ENCODE measurements around the gene GNA15.
A peak's percentile ranks its signal among the peaks of the same experiment; 100 is the strongest.

The GNA15 gene

GRCh38 chr19:3105641-3106508, 30.0 kb upstream of the GNA15 start:
- in situ Hi-C loops (cut with MboI; ENCODE audit: low pct_unique_long_range_greater_than_20kb, low sequenced_read_pairs): no loop called here
- DNase-seq: no peak

DNA sequence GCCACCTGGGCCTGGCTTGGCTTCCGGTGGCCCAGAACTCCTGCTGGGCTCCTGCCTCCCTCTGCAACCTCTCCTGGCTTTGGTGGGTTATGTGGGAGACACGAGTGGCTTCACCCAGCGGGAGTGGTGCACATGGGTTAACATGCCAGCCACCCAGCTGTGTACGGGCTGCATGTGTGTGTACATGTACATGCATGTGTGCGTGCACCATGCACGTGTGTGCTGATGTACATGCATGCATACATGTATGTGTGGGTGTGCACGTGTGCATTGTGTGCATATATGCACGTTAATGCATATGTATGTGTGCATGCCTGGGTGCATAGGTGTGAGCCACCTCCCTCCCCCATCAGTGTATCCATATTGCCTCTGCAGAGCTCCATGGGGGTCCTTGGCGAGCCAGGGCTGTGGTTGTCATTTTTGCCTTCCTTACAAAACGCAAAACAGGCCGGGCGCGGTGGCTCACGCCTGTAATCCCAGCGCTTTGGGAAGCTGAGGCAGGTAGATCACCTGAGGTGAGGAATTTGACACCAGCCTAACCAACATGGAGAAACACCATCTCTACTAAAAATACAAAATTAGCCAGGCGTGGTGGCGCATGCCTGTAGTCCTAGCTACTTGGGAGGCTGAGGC, 29.2 kb upstream of the GNA15 start:
- in situ Hi-C loops (cut with MboI; ENCODE audit: low pct_unique_long_range_greater_than_20kb, low sequenced_read_pairs): no loop called here
- DNase-seq: no peak

GRCh38 chr19:3107658-3108057, 28.2 kb upstream of the GNA15 start:
- DNase-seq: no peak
- in situ Hi-C loops (cut with MboI; ENCODE audit: low pct_unique_long_range_greater_than_20kb, low sequenced_read_pairs): no loop called here

DNA sequence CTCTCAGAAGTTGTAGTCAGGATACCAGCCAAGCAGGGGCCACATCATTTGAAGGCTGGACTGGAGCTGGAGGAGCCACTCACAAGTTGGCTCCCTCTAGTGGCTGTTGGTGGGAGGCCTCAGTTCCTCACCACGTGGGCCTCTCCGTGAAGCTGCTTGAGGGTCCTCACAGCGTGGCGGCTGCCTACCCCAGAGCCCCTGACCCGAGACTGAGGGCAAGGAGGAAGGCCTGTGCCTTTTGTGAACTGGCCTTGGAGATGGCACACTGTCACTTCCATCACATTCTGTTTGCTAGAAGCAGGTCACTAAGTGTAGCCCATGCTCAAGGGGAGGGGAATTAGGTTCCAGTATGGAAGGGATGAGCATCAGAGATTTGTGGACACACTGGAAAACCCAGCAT, 27.1 kb upstream of the GNA15 start:
- in situ Hi-C loops (cut with MboI; ENCODE audit: low pct_unique_long_range_greater_than_20kb, low sequenced_read_pairs): no loop called here

DNA sequence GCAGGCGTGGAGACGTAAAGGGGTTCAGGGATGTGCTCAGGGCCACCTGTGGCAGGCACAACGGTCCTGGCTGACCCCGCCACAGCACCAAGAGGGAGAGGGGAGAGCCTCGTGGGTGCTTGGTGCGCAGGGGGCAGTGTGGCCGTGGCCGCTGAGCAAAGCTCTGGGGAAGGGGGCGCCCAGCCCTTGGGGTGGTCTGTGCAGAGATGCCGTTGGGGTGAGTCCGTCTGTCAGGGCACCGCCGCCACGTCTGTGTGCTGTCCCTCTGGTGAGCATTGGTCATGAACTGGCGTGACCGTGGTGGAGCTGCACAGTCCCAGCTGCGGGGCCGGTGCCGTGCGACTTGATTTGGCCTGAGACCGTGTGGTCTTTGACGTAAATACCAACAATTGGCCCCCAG, 26.3 kb upstream of the GNA15 start:
- DNase-seq: no peak
- in situ Hi-C loops (cut with MboI; ENCODE audit: low pct_unique_long_range_greater_than_20kb, low sequenced_read_pairs): no loop called here

More for the DNA sequence above, 27.1 kb upstream of the GNA15 start:
- DNase-seq: peak; percentile 77

DNA sequence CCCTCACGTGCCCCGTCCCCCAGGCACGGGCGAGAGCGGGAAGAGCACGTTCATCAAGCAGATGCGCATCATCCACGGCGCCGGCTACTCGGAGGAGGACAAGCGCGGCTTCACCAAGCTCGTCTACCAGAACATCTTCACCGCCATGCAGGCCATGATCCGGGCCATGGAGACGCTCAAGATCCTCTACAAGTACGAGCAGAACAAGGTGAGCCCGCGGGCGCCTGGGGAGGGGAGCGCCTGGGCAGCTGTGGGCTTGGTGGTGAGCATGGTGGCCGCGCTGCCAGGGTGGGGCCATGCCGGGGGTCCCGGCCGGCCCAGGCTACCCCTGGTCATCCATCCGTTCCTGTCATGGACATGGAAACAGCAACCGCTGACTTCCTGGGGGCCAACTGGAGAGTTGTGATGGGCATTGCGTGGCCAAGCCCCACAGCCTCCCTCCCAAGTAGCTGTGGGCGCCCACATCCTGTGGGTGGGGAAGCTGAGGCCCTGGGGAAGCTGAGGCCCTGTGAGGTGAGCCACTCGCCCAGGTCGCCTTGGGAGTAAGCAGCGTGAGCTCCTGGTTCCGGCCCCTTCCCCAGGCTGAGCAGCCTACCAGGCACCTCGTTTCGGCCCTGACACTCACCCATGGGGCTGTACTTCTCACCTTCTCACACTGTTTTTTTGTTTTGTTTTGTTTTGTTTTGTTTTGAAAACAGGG, 25.6 kb upstream of the GNA15 start:
- no peak for DNase-seq
- in situ Hi-C loops (cut with MboI; ENCODE audit: low pct_unique_long_range_greater_than_20kb, low sequenced_read_pairs): no loop called here

GRCh38 chr19:3111586-3112247, 24.1 kb upstream of the GNA15 start:
- no peak for DNase-seq
- in situ Hi-C loops (cut with MboI; ENCODE audit: low pct_unique_long_range_greater_than_20kb, low sequenced_read_pairs): no loop called here

DNA sequence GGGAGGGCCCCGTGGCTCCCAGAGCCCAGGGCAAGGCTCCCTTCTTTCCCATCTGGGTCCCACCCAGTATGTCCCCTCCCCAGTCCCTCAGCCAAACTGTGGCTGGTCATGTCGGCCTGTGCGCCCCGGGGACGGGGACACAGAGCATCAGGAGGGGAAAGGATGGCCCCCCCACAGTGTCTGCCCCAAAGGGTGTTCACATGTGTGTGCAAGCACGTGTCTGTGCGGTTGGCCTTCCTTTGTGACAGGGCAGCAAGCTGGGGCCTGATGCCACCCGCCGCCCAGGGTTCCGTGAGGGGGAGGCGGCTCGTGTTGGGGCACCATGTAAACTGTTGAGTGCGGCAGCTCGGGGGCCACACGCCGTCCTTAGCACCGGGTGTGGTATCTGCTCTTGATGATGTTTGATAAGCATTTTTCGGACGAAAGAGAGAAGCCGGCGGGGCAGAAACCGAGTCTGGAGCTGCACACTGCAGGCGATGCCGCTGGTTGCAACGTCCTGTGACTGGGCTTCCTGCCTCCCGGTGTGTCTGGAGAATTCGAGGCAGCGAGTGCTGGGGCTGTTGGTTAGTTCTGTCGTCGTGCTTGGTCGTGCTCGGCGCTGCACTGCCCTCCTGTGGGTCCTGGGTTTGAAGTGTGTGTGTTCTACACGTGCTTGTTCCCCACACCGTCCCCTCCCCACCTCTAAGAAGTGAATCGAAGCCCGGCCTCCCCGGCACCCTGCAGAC, 23.3 kb upstream of the GNA15 start:
- DNase-seq: no peak
- in situ Hi-C loops (cut with MboI; ENCODE audit: low pct_unique_long_range_greater_than_20kb, low sequenced_read_pairs): no loop called here

DNA sequence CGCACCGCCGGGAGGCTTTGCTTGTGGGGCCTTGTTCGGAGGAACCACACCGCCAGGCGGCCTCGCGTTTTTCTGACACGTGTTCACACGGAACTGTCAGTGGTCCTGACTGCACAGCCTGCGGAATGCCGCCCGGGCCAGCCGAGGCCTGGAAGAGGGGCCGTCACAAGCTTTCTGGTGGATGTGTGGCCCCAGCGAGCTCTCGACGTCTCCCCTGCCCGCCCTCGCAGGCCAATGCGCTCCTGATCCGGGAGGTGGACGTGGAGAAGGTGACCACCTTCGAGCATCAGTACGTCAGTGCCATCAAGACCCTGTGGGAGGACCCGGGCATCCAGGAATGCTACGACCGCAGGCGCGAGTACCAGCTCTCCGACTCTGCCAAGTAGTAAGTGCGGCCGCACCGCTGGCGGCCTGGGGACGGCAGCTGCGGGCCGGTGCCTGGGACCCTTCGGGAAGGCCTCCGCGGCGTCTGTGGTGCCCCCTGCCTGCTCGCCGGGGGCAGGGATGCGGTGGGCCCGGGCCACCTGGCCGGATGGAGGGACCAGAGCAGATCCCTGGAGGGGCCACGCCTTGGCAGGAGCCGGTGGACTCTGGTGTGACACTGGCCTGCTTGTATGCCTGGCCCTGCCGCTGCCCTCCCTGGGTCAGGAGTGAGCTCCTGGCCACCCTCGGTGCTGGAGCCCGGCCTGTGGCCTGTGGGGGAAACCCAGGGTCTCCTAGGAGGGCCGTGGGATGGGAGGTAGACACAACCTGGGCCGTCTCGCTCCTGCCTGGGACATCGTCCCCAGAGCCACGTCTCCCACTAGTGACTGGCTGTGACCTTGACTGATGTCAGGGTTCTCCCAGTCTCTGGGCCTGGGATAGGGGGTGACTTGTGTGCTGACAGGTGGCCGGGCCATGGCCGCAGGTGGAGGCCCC, 22.5 kb upstream of the GNA15 start:
- DNase-seq: no peak
- in situ Hi-C loops (cut with MboI; ENCODE audit: low pct_unique_long_range_greater_than_20kb, low sequenced_read_pairs): no loop called here

DNA sequence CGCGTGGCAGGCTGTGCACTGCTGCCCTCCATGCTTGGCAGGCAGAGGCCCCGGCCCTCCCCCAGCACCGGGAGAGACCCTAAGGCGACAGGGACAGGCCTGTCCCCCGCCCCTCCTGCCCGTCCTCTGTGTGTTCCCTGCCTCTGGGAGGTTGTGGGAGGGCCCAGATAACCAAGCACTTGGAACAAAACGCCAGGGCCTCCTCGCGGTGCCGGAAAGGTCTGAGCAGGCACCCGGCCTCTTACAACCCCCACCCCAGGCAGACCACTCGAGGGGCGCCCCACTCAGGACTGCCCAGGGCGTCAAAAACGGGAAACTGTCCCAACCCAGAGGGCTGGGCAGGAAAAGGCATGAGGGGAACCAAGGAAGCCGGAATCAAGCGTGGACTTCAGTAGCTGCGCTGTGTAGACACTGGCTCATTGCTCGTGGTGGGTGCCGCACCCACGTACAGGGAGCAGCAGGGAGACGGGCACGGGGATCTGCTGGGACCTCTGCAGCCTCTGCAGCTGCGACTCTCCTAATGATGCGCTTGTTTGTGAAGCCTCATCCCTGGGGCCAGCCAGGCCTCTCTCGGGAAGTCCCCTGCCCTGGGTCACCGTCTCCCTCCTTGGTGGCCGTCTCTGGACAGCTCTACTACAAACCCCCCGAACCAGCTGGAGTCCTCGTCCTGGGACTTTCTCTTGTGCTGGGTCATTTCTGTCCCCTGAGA, 21.7 kb upstream of the GNA15 start:
- in situ Hi-C loops (cut with MboI; ENCODE audit: low pct_unique_long_range_greater_than_20kb, low sequenced_read_pairs): no loop called here
- no peak for DNase-seq

GRCh38 chr19:3114811-3115210, 21.0 kb upstream of the GNA15 start:
- in situ Hi-C loops (cut with MboI; ENCODE audit: low pct_unique_long_range_greater_than_20kb, low sequenced_read_pairs): no loop called here
- DNase-seq: no peak

DNA sequence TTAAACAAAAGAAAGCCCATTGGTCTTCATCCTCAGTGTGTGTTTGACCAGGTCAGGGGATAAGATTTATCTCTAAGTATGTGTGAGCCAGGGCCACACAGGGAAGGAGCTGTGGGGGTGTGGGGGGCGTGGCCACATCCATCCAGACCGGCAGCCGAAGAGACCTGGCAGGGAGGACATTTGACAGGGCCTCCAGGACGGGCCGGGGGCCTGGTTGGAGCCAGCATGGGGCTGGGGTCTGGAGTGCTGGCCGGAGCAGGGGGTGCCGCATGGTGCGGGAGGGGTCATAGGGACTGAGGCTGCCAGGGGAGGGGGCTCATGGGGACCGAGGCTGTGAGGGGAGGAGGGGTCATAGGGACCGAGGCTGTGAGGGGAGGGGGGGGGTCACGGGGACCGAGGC, 20.4 kb upstream of the GNA15 start:
- no peak for DNase-seq
- in situ Hi-C loops (cut with MboI; ENCODE audit: low pct_unique_long_range_greater_than_20kb, low sequenced_read_pairs): no loop called here

DNA sequence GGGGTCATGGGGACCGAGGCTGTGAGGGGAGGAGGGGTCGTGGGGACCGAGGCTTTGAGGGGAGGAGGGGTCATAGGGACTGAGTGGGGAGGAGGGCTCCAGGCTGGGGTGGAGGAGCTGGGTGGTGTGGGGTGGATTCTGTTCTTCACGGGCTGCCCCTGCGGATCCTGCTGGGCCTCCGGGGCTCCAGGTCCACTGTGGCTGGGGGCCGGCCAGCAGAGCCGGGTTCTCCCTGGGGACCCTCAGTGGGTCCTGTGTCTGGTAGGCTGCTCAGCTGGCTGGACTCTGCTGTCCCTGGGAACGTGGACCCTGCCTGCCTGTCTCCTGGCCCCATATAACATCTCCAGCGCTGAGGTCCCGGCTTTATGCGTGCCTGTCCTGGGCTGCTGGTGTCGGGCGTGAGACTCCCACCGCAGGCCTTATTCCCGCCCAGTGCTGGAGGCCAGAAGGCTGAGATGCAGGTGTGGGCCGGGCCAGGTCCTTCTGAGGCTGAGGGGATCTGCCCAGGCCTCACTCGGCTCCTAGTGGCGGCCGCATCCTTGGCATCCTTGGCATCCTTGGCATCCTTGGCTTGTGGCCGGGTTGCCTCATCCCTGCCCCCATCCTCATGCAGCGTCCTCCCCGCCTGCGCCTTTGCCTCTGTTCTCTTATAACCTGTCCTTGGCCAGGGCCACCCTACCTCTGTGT, 19.8 kb upstream of the GNA15 start:
- in situ Hi-C loops (cut with MboI; ENCODE audit: low pct_unique_long_range_greater_than_20kb, low sequenced_read_pairs): no loop called here
- no peak for DNase-seq

DNA sequence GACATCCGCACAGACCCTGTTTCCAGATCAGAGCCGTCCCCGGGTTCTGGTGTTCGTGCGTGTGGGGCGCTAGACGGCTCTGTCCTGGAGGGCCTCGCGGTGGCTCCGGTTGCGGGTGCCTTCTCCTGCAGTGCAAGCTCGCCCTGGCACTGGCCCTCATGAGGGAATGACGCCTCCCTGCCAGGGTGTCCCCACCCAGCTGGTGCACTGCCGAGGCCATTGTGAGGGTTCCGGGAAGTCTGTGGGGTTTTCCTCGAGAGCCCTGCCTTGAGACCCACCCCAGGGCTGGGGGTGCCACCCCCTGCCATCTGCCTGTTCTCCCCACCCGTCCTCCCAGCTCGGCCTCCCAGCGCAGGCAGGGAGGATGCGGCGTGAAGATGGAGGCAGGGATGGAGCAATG, 19.2 kb upstream of the GNA15 start:
- no peak for DNase-seq
- in situ Hi-C loops (cut with MboI; ENCODE audit: low pct_unique_long_range_greater_than_20kb, low sequenced_read_pairs): no loop called here

GRCh38 chr19:3117716-3118115, 18.1 kb upstream of the GNA15 start:
- no peak for DNase-seq
- in situ Hi-C loops (cut with MboI; ENCODE audit: low pct_unique_long_range_greater_than_20kb, low sequenced_read_pairs): no loop called here

- no peak for DNase-seq
- in situ Hi-C loops (cut with MboI; ENCODE audit: low pct_unique_long_range_greater_than_20kb, low sequenced_read_pairs): no loop called here
Observed at GRCh38 chr19:3118232-3119070, 17.4 kb upstream of the GNA15 start.

Data from KBM-7 (cell line).